SK-N-SH (cell line): ENCODE measurements around the gene PDGFA.

Experiments
- EP300 ChIP-seq, 2 experiments: IDR thresholded peaks; 2 replicates each; pipeline versions ENCODE4 v1.4.0 to v1.6.1; 2012; ENCODE audit warnings: borderline replicate concordance in 1 of 2, low read depth in 1 of 2, low read length in 1 of 2
- POLR2AphosphoS5 ChIP-seq: IDR thresholded peaks from 2 replicates; pipeline ENCODE4 v1.6.1; 2012; ENCODE audit warnings: low read depth, low read length
- TF ChIP-seq, protein P1 (sequence below): fragments of 200-600 bp; sonication (generic); IDR thresholded peaks from 2 replicates; pipeline ENCODE4 v1.6.1; 2017; ENCODE audit warnings: antibody characterized with exemption, mild to moderate bottlenecking, moderate library complexity

DNA sequence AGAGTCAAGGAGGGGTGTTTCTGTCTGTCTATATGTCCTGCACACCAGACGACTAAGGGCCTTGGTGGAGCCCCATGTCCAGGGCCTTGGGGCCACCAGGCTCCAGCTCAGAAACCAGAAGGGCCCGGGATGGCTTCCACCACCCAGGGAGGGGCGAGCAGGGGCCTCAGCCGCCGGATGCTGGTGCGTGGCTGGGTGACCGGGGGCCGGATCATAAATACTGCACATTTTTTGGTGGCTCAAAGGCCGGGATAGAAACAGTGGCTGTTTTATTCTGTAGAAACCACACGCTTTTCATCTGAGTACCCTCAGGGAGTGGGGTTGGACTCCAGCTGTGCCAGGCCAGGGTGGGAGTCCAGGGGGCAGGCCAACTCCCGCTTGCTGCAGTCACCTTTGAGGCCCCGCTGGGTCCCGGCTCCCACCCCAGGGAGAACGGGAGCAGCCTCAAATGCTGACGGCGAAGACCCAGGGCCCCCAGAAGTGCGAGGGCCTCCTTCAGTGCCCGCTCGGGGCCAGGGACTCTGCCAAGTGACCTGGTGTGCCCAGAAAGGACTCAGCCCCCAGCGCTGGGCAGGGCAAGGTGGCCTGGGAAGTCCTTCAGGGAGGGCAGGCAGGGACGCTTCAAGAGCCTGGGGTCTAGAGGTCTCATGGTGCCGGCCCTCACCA lies 28.2 kb downstream of the PDGFA start:
- TF ChIP-seq, protein P1, sequence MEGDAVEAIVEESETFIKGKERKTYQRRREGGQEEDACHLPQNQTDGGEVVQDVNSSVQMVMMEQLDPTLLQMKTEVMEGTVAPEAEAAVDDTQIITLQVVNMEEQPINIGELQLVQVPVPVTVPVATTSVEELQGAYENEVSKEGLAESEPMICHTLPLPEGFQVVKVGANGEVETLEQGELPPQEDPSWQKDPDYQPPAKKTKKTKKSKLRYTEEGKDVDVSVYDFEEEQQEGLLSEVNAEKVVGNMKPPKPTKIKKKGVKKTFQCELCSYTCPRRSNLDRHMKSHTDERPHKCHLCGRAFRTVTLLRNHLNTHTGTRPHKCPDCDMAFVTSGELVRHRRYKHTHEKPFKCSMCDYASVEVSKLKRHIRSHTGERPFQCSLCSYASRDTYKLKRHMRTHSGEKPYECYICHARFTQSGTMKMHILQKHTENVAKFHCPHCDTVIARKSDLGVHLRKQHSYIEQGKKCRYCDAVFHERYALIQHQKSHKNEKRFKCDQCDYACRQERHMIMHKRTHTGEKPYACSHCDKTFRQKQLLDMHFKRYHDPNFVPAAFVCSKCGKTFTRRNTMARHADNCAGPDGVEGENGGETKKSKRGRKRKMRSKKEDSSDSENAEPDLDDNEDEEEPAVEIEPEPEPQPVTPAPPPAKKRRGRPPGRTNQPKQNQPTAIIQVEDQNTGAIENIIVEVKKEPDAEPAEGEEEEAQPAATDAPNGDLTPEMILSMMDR: no peak
- TF ChIP-seq EP300 (IDR thresholded peaks at IDR 0.05; ENCODE audit: borderline replicate concordance in 1 of 2, low read depth in 1 of 2, low read length in 1 of 2) (no peak), POLR2AphosphoS5 (no peak)
